Loucy (cell line): Measurements from ENCODE around the gene CYP8B1.

Experiments
- CTCF ChIP-seq: fragments of 200-600 bp; sonication (generic); conservative IDR thresholded peaks from 2 replicates; pipeline ENCODE4 v1.5.1; 2014; ENCODE audit warnings: mild to moderate bottlenecking, antibody characterized with exemption, low read length
- EZH2phosphoT487 ChIP-seq: fragments of 200-600 bp; IDR thresholded peaks from 2 replicates; pipeline ENCODE4 v1.6.1; 2018; ENCODE audit warnings: antibody characterized with exemption, mild to moderate bottlenecking, moderate library complexity, borderline replicate concordance

- no peak for TF ChIP-seq CTCF
- TF ChIP-seq EZH2phosphoT487 = no peak
These were observed 17.1 kb upstream of the CYP8B1 start for GRCh38 chr3:42892807-42893206.
